A673 (cell line): Measurements from ENCODE around the gene BABAM2.

Experiments used
- CTCF ChIP-seq: fragments of 300-800, 200-600 bp; sonication (generic); conservative IDR thresholded peaks from 2 replicates; pipeline ENCODE4 v1.5.1; 2017; ENCODE audit warnings: low read depth, mild to moderate bottlenecking, antibody characterized with exemption, low read length, moderate library complexity, mixed read lengths
- EZH2 ChIP-seq: fragments of 200-600 bp; sonication (generic); IDR thresholded peaks from 2 replicates; pipeline ENCODE4 v1.6.1; 2017; ENCODE audit warnings: borderline replicate concordance, low read depth, mild to moderate bottlenecking, mixed read lengths, antibody characterized with exemption, low read length; ENCODE audit not compliant: poor library complexity, severe bottlenecking

GRCh38 chr2:27849558-27850205 is 40.8 kb upstream of the BABAM2 start:
- no peak for TF ChIP-seq CTCF
- no peak for TF ChIP-seq EZH2
